ENCODE results near the gene LRFN2.

- TF ChIP-seq, protein P1, sequence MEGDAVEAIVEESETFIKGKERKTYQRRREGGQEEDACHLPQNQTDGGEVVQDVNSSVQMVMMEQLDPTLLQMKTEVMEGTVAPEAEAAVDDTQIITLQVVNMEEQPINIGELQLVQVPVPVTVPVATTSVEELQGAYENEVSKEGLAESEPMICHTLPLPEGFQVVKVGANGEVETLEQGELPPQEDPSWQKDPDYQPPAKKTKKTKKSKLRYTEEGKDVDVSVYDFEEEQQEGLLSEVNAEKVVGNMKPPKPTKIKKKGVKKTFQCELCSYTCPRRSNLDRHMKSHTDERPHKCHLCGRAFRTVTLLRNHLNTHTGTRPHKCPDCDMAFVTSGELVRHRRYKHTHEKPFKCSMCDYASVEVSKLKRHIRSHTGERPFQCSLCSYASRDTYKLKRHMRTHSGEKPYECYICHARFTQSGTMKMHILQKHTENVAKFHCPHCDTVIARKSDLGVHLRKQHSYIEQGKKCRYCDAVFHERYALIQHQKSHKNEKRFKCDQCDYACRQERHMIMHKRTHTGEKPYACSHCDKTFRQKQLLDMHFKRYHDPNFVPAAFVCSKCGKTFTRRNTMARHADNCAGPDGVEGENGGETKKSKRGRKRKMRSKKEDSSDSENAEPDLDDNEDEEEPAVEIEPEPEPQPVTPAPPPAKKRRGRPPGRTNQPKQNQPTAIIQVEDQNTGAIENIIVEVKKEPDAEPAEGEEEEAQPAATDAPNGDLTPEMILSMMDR (conservative IDR thresholded peaks at IDR 0.05; ENCODE audit: low read depth, low read length): no peak
- no peak for TF ChIP-seq EZH2 (IDR thresholded peaks at IDR 0.05; ENCODE audit: low read length, unreplicated experiment)
- TF ChIP-seq EZH2phosphoT487 (IDR thresholded peaks at IDR 0.05; ENCODE audit: borderline replicate concordance, low read length): no peak
Measured at GRCh38 chr6:40353967-40354452, 233.2 kb downstream of the LRFN2 start.
